AG09319 (cell line): Measurements from ENCODE around the gene MDFI.

ENCODE experiments used
- DNase-seq: peaks from one replicate; pipeline ENCODE4 v3.0.0-alpha.2; 2010; ENCODE audit warnings: low read depth; ENCODE audit errors: extremely low read depth
- CTCF ChIP-seq: IDR thresholded peaks from 2 replicates; pipeline ENCODE4 v1.5.1; 2011; ENCODE audit warnings: low read depth, mild to moderate bottlenecking, inconsistent platforms, low read length, moderate library complexity

Gene MDFI

DNA sequence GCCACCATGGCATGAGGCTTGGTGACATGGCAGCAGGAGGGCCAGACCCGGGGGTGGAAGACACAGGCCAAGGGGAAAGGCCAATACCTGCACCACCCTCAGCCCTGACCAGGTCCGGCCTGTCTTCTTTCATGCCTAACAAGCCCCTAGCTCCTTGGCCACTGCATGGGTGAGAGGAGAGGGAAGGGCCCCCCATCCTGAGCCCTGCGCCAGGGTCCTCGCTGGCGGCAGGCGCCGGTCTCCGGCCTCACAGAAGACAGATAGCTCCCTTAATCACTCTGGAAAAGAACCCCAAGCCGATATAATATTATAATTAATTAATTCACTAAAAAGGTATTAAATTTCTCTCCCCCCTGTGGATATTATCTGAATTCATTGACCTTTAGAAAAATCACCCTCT lies 41.4 kb downstream of the MDFI start:
- DNase-seq, result no peak
- TF ChIP-seq CTCF, result no peak

- DNase-seq, result no peak
- TF ChIP-seq CTCF, result no peak
These were observed 42.1 kb downstream of the MDFI start for GRCh38 chr6:41680182-41680965.

DNA sequence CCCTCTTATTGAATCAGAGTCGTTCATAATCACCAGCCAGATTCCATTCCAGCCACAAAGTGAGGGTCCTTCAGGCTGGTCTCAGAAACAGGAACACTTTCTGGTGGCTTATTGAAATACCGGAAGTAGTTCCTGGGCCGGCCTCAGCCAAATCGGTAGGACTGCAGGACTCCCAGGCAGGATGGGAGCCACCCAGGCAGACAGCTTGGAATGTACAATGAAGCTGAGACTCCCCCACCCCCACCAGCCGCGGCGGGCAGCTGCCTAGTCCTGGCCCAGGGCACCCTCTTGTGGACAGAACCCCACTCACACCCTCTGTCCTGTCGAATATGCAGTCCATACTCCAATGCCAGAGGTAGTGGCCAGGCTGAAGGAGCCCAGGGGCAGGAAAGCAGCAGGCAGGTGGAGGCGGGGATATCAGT lies 43.8 kb downstream of the MDFI start:
- peak; percentile 74 for DNase-seq

GRCh38 chr6:41682497-41683272 lies 44.4 kb downstream of the MDFI start:
- no peak for DNase-seq
- TF ChIP-seq CTCF, result no peak

More for the DNA sequence above, 43.8 kb downstream of the MDFI start:
- peak; percentile 83 for TF ChIP-seq CTCF

DNA sequence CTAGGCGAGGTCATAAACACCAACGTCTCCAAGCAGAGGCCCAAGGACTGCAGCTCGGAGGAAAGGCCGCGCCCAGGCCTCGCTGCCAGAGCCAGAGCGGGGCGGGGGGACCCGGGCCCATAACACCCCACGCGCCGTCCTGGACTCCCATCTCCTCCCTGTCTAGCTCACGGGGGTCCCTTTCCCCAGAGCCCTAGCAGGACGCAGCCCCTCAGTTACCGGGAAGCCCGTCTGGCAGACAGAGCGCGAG lies 44.9 kb downstream of the MDFI start:
- no peak for TF ChIP-seq CTCF
- no peak for DNase-seq

- peak; percentile 20 for DNase-seq
- peak; percentile 89 for TF ChIP-seq CTCF
These were observed 45.4 kb downstream of the MDFI start for GRCh38 chr6:41683523-41684310.
